DND-41 (cell line): ENCODE data around the gene KSR2.

ENCODE experiments used
- CTCF ChIP-seq: IDR thresholded peaks from 2 replicates; pipeline ENCODE4 v1.5.1; 2012; ENCODE audit warnings: borderline replicate concordance, low read length, moderate library complexity, mild to moderate bottlenecking; ENCODE audit not compliant: poor library complexity, severe bottlenecking; ENCODE audit errors: extremely low read depth
- EZH2 ChIP-seq: IDR thresholded peaks from 3 replicates; pipeline ENCODE4 v1.6.1; 2012; ENCODE audit warnings: borderline replicate concordance, low read depth, mild to moderate bottlenecking, moderate library complexity, low read length, inconsistent platforms; ENCODE audit not compliant: severe bottlenecking

DNA sequence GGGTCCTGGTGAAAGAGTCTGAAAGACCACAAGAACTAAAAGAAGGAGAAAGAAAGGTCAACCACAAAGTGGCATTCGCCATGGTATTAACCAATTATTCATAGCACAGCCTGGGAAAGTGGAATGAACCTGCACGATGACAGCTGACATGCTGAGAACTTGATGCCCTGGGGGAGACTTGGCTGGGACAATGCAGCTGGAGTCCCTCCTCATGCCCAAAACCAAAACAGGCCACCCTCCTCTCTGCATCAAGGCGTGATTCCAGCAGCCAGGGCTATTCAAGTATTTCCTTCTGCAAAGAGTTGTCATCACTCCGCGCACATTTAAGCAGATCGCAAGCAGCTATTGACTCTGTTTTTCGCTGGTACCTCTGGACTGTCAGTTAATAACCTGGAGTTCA is 440.3 kb downstream of the KSR2 start:
- no peak for TF ChIP-seq CTCF
- TF ChIP-seq EZH2, result no peak
